ENCODE results near the gene FAM187B. TPM values are rescaled to one million over a fixed set of nuclear protein-coding genes. Genes with fewer than 3 reads are reported as not detected.

Gene FAM187B
- total RNA-seq, 4 donors from 2014 or later: not detected

DNA sequence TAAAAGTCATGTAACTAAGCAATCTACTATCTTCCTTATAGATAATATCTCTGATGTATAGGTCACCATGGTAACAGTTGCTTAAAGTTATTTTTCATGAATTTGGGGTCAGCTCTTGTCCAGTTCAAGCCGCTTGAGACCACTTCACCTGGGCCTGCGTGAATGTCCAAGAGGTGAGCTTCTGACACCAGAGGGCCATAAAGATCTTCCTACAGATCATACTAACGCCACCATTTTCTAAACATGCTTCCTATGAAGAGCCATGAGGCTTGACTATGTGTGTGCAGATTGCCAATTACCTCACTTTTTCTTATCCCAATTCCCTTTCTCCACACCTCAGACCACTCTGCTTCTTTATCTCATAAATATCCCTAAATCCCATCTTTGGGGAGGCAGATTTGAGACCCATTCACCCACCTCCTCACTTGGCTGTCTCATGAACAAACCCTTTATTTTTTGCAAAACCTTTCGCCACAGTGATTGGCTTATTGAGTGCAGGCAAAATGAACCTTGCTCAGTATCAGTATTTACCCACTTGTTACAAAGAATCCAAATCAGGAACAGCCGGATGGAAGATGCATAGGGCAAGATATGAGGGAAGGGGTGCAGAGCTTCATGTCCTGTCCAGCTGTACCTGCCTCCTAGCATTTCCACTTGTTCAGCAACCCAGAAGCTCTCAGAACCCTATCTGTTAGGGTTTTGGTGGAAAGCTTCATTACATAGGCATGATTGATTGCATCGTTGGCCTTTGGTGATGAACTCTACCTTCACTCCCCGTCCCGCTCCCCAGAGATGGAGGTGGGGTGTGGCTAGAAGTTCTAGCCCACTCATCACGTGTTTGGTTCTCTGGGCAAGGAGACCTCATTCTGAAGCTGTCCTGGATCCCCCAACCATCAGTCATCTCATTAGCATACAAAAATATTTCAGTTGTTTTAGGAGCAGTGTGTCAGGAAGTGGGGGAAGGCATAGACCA, 34.2 kb downstream of the FAM187B start:
- Histone ChIP-seq H3K9me3 (no peaks in the 10 kb centered on the region), H3K4me1 (no peaks in the 10 kb centered on the region), H3K27me3 (no peaks in the 10 kb centered on the region), H3K36me3 (no peaks in the 10 kb centered on the region), H3K4me3 (no peak overlapping the region), H3K27ac (no peak overlapping the region)
- ATAC-seq: no peak
- TF ChIP-seq POLR2A (IDR thresholded peaks at IDR 0.05): no peak
- TF ChIP-seq, protein P1, sequence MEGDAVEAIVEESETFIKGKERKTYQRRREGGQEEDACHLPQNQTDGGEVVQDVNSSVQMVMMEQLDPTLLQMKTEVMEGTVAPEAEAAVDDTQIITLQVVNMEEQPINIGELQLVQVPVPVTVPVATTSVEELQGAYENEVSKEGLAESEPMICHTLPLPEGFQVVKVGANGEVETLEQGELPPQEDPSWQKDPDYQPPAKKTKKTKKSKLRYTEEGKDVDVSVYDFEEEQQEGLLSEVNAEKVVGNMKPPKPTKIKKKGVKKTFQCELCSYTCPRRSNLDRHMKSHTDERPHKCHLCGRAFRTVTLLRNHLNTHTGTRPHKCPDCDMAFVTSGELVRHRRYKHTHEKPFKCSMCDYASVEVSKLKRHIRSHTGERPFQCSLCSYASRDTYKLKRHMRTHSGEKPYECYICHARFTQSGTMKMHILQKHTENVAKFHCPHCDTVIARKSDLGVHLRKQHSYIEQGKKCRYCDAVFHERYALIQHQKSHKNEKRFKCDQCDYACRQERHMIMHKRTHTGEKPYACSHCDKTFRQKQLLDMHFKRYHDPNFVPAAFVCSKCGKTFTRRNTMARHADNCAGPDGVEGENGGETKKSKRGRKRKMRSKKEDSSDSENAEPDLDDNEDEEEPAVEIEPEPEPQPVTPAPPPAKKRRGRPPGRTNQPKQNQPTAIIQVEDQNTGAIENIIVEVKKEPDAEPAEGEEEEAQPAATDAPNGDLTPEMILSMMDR (IDR thresholded peaks at IDR 0.05 in 4 of 5, conservative IDR thresholded peaks at IDR 0.05 in 1 of 5): no peak
- intact Hi-C loops (cut with DNase I; ENCODE audit: low total_unique reads) (no loop called here), in situ Hi-C loops (cut with MboI; ENCODE audit: low sequenced_read_pairs in 4 of 4) (no loop called here)
- no peak for DNase-seq

DNA sequence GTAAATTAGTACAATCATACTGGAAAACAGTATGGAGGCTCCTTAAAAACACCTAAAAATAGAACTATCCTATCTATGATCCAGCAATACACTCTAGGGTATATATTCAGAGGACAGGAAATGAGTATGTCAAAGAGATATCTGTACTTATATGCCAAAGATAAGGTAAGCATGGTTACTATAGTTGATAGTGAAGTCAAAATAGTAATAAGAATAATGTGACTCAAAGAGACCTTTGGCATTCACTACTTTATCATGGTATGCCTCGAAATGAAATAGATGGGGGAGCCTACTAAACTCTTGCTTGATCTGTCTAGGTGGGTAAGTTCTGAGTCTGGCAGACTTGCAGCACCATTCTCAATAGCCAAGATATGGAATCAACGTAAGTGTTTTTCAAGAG, 43.7 kb downstream of the FAM187B start:
- DNase-seq: no peak
- in situ Hi-C loops (cut with MboI; ENCODE audit: low sequenced_read_pairs in 4 of 4): no loop called here
- intact Hi-C loops (cut with DNase I; ENCODE audit: low total_unique reads): no loop called here

DNA sequence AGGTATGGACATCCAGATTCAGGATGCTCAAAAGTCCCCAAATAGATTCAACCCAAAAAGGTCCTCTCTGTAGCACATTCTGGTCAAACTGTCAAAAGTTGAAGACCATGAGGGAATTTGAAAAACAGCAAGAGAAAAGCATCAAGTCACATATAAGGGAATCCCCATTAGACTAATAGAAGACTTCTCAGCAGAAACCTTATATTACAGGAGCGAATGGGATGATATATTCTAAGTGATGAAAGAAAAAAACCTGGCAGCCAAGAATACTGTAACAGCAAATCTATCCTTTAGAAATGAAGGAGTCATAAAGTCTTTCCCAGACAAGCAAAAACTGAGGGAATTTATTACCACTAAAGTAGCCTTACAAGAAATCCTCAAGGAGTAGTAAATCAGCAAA, 44.3 kb downstream of the FAM187B start:
- H3K4me1 ChIP-seq: no peaks in the 10 kb centered on the region
- H3K36me3 ChIP-seq: no peaks in the 10 kb centered on the region
- ATAC-seq (no peak), DNase-seq (no peak)
- no peaks in the 10 kb centered on the region for H3K9me3 ChIP-seq
- no peaks in the 10 kb centered on the region for H3K27me3 ChIP-seq
- no peak overlapping the region for H3K27ac ChIP-seq
- no peak overlapping the region for H3K4me3 ChIP-seq
- intact Hi-C loops (cut with DNase I; ENCODE audit: low total_unique reads) (no loop called here), in situ Hi-C loops (cut with MboI; ENCODE audit: low sequenced_read_pairs in 4 of 4) (no loop called here)
- TF ChIP-seq, protein P1 (IDR thresholded peaks at IDR 0.05 in 4 of 5, conservative IDR thresholded peaks at IDR 0.05 in 1 of 5): no peak
- TF ChIP-seq POLR2A (IDR thresholded peaks at IDR 0.05): no peak

More for the DNA sequence above, 43.7 kb downstream of the FAM187B start:
- Histone ChIP-seq H3K27ac (no peak overlapping the region), H3K36me3 (no peaks in the 10 kb centered on the region), H3K9me3 (no peaks in the 10 kb centered on the region), H3K4me1 (no peaks in the 10 kb centered on the region), H3K4me3 (no peak overlapping the region), H3K27me3 (no peaks in the 10 kb centered on the region)
- no peak for ATAC-seq
- TF ChIP-seq, protein P1 (IDR thresholded peaks at IDR 0.05 in 4 of 5, conservative IDR thresholded peaks at IDR 0.05 in 1 of 5): no peak
- no peak for TF ChIP-seq POLR2A (IDR thresholded peaks at IDR 0.05)

DNA sequence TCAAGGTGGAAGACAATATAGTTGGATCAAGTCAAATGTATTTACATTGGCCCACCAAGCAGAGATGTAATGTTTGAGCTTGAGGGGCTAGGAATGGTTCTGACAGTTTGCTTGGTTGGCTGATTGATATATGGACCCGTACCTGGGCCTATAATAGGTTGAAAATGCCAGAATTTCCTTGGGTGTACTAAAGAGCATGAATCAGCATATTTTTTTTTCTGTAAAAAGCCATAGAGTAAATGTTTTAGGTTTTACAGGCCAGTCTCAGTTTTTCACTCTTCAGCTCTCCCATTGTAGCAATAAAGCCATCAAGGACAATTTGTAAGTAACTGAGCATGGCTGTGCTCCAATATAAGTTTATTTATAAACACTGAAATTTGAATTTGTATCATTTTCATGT, 47.2 kb downstream of the FAM187B start:
- TF ChIP-seq, protein P1 (IDR thresholded peaks at IDR 0.05 in 4 of 5, conservative IDR thresholded peaks at IDR 0.05 in 1 of 5): no peak
- TF ChIP-seq POLR2A (IDR thresholded peaks at IDR 0.05): no peak
- H3K36me3 ChIP-seq: no peaks in the 10 kb centered on the region
- H3K4me3 ChIP-seq: no peak overlapping the region
- H3K27me3 ChIP-seq: no peaks in the 10 kb centered on the region
- DNase-seq (no peak), ATAC-seq (no peak)
- no peaks in the 10 kb centered on the region for H3K9me3 ChIP-seq
- H3K4me1 ChIP-seq: no peaks in the 10 kb centered on the region
- no peak overlapping the region for H3K27ac ChIP-seq
- in situ Hi-C loops (cut with MboI; ENCODE audit: low sequenced_read_pairs in 4 of 4): no loop called here
- intact Hi-C loops (cut with DNase I; ENCODE audit: low total_unique reads): no loop called here
